ENCODE measurements around the gene HNRNPUL1. TPM values are rescaled to one million over a fixed set of nuclear protein-coding genes. Genes with fewer than 3 reads are reported as not detected.

HNRNPUL1 gene
- total and polyA plus RNA-seq, 2 of the 8 experiments (the other 6 are each of a cell fraction or from before 2014, with no cell fraction given): 99.5 to 264 TPM

GRCh38 chr19:41244117-41244516 is 20.1 kb upstream of the HNRNPUL1 start (continued):
- TF ChIP-seq SP2 (IDR thresholded peaks at IDR 0.05; ENCODE audit: low read length): no peak
- TF ChIP-seq POLR2AphosphoS5 (IDR thresholded peaks at IDR 0.05; ENCODE audit: low read depth, low read length): no peak
- TF ChIP-seq TAF1 (IDR thresholded peaks at IDR 0.05; ENCODE audit: low read depth, low read length): no peak
- no peak for TF ChIP-seq JUN (IDR thresholded peaks at IDR 0.05; ENCODE audit: low read depth, low read length)
- no peak for TF ChIP-seq SP1 (IDR thresholded peaks at IDR 0.05; ENCODE audit: low read depth, low read length)
